Measurements from ENCODE around the gene PLCL1. TPM values are rescaled to one million over a fixed set of nuclear protein-coding genes. Genes with fewer than 3 reads are reported as not detected.

Gene PLCL1
- polyA plus RNA-seq, 1 of the 3 experiments (the other 2 are of a cell fraction) = 7.7 TPM

DNA sequence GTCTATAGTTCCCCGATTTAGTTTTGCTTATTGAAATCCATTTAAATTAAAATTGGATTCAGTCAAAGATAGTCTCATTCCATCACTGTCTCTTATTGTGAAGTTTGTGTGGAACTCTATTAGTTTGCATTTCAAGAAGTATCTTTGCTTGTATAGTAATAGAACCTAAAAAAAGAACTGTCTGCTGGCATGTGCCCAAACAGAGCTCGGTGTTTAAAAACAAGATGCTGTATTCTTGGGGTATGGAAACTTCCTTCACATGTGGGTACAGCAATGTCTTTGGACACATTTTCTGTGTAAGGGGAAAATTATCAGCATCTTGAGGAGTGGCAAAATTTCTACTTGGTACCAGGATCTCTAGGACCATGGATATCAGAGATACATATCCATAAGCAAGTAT, 292.6 kb downstream of the PLCL1 start:
- H3K4me2 ChIP-seq = no peak overlapping the region
- peaks cover 3 to 5% of the 10 kb centered on the region in 2 experiments; a peak in 3 of 4 replicates for H3K4me1 ChIP-seq (ENCODE audit: control insufficient read depth in 1 of 2, insufficient read depth in 2 of 2, low read depth in 1 of 2, low read length in 1 of 2)
- no peak overlapping the region for H3K27ac ChIP-seq (ENCODE audit: low read depth in 2 of 2, low read length in 1 of 2)
- no peaks in the 10 kb centered on the region for H3K9me2 ChIP-seq
- no peaks in the 10 kb centered on the region for H4K20me1 ChIP-seq (ENCODE audit: insufficient read depth)
- peaks cover 0 to 7% of the 10 kb centered on the region in 2 experiments for H3K36me3 ChIP-seq (replicated peaks in 1 of 2; ENCODE audit: control insufficient read depth in 1 of 2, insufficient read depth in 2 of 2, low read length in 1 of 2)
- no peaks in the 10 kb centered on the region for H3K27me3 ChIP-seq (ENCODE audit: insufficient read depth)
- no peaks in the 10 kb centered on the region for H3K79me2 ChIP-seq (ENCODE audit: insufficient read depth)
- H3F3A ChIP-seq (replicated peaks; ENCODE audit: insufficient read depth) = peaks cover 5% of the 10 kb centered on the region
- ChIA-PET POLR2A (no interaction called here), CTCF (interaction anchor here (0.9 to 1.0 kb wide), 2 partner anchors 11 to 34 kb away, joined by 3 read pairs; no protein-coding TSS in a partner anchor)
- no peak overlapping the region for H3K4me3 ChIP-seq (ENCODE audit: low read depth in 2 of 2, low read length in 1 of 2)
- 75% methylated on average over 2 of the region's 2 CpGs for WGBS (ENCODE audit: low lambda C conversion rate)
- H3K9me3 ChIP-seq = no peaks in the 10 kb centered on the region
- no peak overlapping the region for H2AFZ ChIP-seq (ENCODE audit: low read depth)
- no peak overlapping the region for H3K9ac ChIP-seq
- no peak for DNase-seq
- TF ChIP-seq RFX5 (IDR thresholded peaks at IDR 0.05; ENCODE audit: low read length) = no peak
- TF ChIP-seq, protein P1, sequence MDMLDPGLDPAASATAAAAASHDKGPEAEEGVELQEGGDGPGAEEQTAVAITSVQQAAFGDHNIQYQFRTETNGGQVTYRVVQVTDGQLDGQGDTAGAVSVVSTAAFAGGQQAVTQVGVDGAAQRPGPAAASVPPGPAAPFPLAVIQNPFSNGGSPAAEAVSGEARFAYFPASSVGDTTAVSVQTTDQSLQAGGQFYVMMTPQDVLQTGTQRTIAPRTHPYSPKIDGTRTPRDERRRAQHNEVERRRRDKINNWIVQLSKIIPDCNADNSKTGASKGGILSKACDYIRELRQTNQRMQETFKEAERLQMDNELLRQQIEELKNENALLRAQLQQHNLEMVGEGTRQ (IDR thresholded peaks at IDR 0.05; ENCODE audit: borderline replicate concordance, low read depth, low read length) = no peak
- no peak for TF ChIP-seq FOXJ3 (CRISPR knock-in tag; IDR thresholded peaks at IDR 0.05)
- TF ChIP-seq YY1 (IDR thresholded peaks at IDR 0.05; ENCODE audit: low read depth) = no peak
- no peak for TF ChIP-seq MXI1 (IDR thresholded peaks at IDR 0.05; ENCODE audit: low read depth, low read length)
- TF ChIP-seq TCF12 (IDR thresholded peaks at IDR 0.05) = no peak
- no peak for TF ChIP-seq EZH2phosphoT487 (IDR thresholded peaks at IDR 0.05; ENCODE audit: borderline replicate concordance, low read depth)
- no peak for TF ChIP-seq TEAD4 (IDR thresholded peaks at IDR 0.05; ENCODE audit: borderline replicate concordance, insufficient read depth)
- TF ChIP-seq GATA2 (CRISPR knock-in tag; IDR thresholded peaks at IDR 0.05) = no peak
- TF ChIP-seq, protein P2, sequence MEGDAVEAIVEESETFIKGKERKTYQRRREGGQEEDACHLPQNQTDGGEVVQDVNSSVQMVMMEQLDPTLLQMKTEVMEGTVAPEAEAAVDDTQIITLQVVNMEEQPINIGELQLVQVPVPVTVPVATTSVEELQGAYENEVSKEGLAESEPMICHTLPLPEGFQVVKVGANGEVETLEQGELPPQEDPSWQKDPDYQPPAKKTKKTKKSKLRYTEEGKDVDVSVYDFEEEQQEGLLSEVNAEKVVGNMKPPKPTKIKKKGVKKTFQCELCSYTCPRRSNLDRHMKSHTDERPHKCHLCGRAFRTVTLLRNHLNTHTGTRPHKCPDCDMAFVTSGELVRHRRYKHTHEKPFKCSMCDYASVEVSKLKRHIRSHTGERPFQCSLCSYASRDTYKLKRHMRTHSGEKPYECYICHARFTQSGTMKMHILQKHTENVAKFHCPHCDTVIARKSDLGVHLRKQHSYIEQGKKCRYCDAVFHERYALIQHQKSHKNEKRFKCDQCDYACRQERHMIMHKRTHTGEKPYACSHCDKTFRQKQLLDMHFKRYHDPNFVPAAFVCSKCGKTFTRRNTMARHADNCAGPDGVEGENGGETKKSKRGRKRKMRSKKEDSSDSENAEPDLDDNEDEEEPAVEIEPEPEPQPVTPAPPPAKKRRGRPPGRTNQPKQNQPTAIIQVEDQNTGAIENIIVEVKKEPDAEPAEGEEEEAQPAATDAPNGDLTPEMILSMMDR (IDR thresholded peaks at IDR 0.05) = no peak
- no peak for TF ChIP-seq SMC3 (IDR thresholded peaks at IDR 0.05; ENCODE audit: low read depth, low read length)
- TF ChIP-seq, protein P3, sequence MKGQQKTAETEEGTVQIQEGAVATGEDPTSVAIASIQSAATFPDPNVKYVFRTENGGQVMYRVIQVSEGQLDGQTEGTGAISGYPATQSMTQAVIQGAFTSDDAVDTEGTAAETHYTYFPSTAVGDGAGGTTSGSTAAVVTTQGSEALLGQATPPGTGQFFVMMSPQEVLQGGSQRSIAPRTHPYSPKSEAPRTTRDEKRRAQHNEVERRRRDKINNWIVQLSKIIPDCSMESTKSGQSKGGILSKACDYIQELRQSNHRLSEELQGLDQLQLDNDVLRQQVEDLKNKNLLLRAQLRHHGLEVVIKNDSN (IDR thresholded peaks at IDR 0.05; ENCODE audit: borderline replicate concordance, low read depth) = no peak
- no peak for TF ChIP-seq JUND (IDR thresholded peaks at IDR 0.05)

DNA sequence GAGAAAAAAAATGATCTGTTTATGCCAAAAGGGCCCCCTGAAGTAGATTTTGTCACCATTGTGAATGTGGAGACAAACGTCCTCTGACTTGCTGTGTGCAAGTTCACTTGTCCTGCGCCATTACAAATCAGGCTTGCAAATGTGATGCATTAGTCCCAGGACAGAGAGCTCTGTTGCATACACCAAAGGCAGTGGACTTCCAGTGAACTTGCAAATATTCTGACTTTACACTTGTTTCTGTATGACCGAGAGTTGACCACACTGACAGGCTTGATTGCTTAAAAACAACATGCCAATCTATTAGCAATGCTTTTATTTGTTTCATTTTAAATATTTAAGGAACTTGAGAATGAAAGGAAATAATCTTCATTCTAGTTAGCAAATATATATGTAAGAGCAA, 293.2 kb downstream of the PLCL1 start:
- POLR2A ChIA-PET = no interaction called here
- no peak overlapping the region for H2AFZ ChIP-seq (ENCODE audit: low read depth)
- H4K20me1 ChIP-seq (ENCODE audit: insufficient read depth) = no peaks in the 10 kb centered on the region
- peaks cover 0 to 14% of the 10 kb centered on the region in 2 experiments for H3K36me3 ChIP-seq (replicated peaks in 1 of 2; ENCODE audit: control insufficient read depth in 1 of 2, insufficient read depth in 2 of 2, low read length in 1 of 2)
- no peak for DNase-seq
- 80% methylated on average over 3 of the region's 3 CpGs for WGBS (ENCODE audit: low lambda C conversion rate)
- no peak overlapping the region for H3K4me3 ChIP-seq (ENCODE audit: low read depth in 2 of 2, low read length in 1 of 2)
- H3K27me3 ChIP-seq (ENCODE audit: insufficient read depth) = no peaks in the 10 kb centered on the region
- H3K4me2 ChIP-seq = no peak overlapping the region
- CTCF ChIA-PET = interaction anchor here (1.0 kb wide), 1 partner anchor 34 kb away, joined by 3 read pairs; no protein-coding TSS in a partner anchor
- no peaks in the 10 kb centered on the region for H3K9me2 ChIP-seq
- H3F3A ChIP-seq (replicated peaks; ENCODE audit: insufficient read depth) = peaks cover 5% of the 10 kb centered on the region
- no peak overlapping the region for H3K9ac ChIP-seq
- no peaks in the 10 kb centered on the region for H3K79me2 ChIP-seq (ENCODE audit: insufficient read depth)
- H3K27ac ChIP-seq (ENCODE audit: low read depth in 2 of 2, low read length in 1 of 2) = no peak overlapping the region; a peak in 1 of 4 replicates
- peaks cover 3 to 5% of the 10 kb centered on the region in 2 experiments; a peak in 3 of 4 replicates for H3K4me1 ChIP-seq (ENCODE audit: control insufficient read depth in 1 of 2, insufficient read depth in 2 of 2, low read depth in 1 of 2, low read length in 1 of 2)
- H3K9me3 ChIP-seq = no peaks in the 10 kb centered on the region
- TF ChIP-seq, protein P4, sequence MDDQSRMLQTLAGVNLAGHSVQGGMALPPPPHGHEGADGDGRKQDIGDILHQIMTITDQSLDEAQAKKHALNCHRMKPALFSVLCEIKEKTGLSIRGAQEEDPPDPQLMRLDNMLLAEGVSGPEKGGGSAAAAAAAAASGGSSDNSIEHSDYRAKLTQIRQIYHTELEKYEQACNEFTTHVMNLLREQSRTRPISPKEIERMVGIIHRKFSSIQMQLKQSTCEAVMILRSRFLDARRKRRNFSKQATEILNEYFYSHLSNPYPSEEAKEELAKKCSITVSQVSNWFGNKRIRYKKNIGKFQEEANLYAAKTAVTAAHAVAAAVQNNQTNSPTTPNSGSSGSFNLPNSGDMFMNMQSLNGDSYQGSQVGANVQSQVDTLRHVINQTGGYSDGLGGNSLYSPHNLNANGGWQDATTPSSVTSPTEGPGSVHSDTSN (IDR thresholded peaks at IDR 0.05) = no peak
- TF ChIP-seq POLR2AphosphoS5 (IDR thresholded peaks at IDR 0.05; ENCODE audit: low read depth, low read length) (no peak), FOXJ3 (CRISPR knock-in tag; IDR thresholded peaks at IDR 0.05) (no peak), NRF1 (IDR thresholded peaks at IDR 0.05; ENCODE audit: low read depth, low read length) (no peak), FOXM1 (IDR thresholded peaks at IDR 0.05; ENCODE audit: low read depth) (no peak), ELF1 (IDR thresholded peaks at IDR 0.05) (no peak)
- TF ChIP-seq, protein P5, sequence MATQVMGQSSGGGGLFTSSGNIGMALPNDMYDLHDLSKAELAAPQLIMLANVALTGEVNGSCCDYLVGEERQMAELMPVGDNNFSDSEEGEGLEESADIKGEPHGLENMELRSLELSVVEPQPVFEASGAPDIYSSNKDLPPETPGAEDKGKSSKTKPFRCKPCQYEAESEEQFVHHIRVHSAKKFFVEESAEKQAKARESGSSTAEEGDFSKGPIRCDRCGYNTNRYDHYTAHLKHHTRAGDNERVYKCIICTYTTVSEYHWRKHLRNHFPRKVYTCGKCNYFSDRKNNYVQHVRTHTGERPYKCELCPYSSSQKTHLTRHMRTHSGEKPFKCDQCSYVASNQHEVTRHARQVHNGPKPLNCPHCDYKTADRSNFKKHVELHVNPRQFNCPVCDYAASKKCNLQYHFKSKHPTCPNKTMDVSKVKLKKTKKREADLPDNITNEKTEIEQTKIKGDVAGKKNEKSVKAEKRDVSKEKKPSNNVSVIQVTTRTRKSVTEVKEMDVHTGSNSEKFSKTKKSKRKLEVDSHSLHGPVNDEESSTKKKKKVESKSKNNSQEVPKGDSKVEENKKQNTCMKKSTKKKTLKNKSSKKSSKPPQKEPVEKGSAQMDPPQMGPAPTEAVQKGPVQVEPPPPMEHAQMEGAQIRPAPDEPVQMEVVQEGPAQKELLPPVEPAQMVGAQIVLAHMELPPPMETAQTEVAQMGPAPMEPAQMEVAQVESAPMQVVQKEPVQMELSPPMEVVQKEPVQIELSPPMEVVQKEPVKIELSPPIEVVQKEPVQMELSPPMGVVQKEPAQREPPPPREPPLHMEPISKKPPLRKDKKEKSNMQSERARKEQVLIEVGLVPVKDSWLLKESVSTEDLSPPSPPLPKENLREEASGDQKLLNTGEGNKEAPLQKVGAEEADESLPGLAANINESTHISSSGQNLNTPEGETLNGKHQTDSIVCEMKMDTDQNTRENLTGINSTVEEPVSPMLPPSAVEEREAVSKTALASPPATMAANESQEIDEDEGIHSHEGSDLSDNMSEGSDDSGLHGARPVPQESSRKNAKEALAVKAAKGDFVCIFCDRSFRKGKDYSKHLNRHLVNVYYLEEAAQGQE (IDR thresholded peaks at IDR 0.05; ENCODE audit: low read depth, low read length) = no peak

Data from SK-N-SH (cell line).